Stimulated activated memory B cell treated with anti-CD40 and anti-IgM and Interleukin-4, amounts not matched to agents 10 μg/mL and 1 μg/mL and 100 μg/mL, for 72 hours (primary cell): ENCODE data around the gene ZNF853.
A peak's percentile ranks its signal among the peaks of the same experiment; 100 is the strongest.

Experiments used
- ATAC-seq: fragments of 150-1000 bp; cut with Tn5 transposase; 2 replicates; pipeline ENCODE4 v1.10.0; 2021
- H3K27ac Mint-ChIP-seq: one replicate; pipeline ENCODE4 v1.8.0; 2022; ENCODE audit warnings: mild to moderate bottlenecking, mixed read lengths
- H3K27me3 Mint-ChIP-seq: one replicate; pipeline ENCODE4 v1.8.0; 2022; ENCODE audit warnings: mixed read lengths
- H3K36me3 Mint-ChIP-seq: one replicate; pipeline ENCODE4 v1.8.0; 2022; ENCODE audit warnings: mixed read lengths
- H3K4me1 Mint-ChIP-seq: one replicate; pipeline ENCODE4 v1.8.0; 2022; ENCODE audit warnings: mixed read lengths
- H3K4me3 Mint-ChIP-seq: one replicate; pipeline ENCODE4 v1.8.0; 2022; ENCODE audit warnings: mild to moderate bottlenecking, moderate library complexity, mixed read lengths
- H3K9me3 Mint-ChIP-seq: one replicate; pipeline ENCODE4 v1.8.0; 2022; ENCODE audit warnings: mixed read lengths

The ZNF853 gene

GRCh38 chr7:6639627-6640026 is 24.2 kb downstream of the ZNF853 start:
- Mint-ChIP-seq H3K4me1 (peaks cover 47% of the 10 kb centered on the region), H3K9me3 (peaks cover 3% of the 10 kb centered on the region), H3K4me3 (no peak overlapping the region), H3K36me3 (peaks cover 46% of the 10 kb centered on the region), H3K27me3 (no peaks in the 10 kb centered on the region), H3K27ac (peak overlapping the region; percentile 57)
- ATAC-seq: no peak

GRCh38 chr7:6640246-6640721 is 24.9 kb downstream of the ZNF853 start:
- peaks cover 47% of the 10 kb centered on the region for H3K4me1 Mint-ChIP-seq
- ATAC-seq: no peak
- peak overlapping the region; percentile 57 for H3K27ac Mint-ChIP-seq
- H3K9me3 Mint-ChIP-seq: peaks cover 3% of the 10 kb centered on the region
- peaks cover 52% of the 10 kb centered on the region for H3K36me3 Mint-ChIP-seq
- H3K4me3 Mint-ChIP-seq: no peak overlapping the region
- no peaks in the 10 kb centered on the region for H3K27me3 Mint-ChIP-seq

- peak overlapping the region; percentile 17 for H3K27ac Mint-ChIP-seq
- peaks cover 63% of the 10 kb centered on the region for H3K36me3 Mint-ChIP-seq
- no peaks in the 10 kb centered on the region for H3K27me3 Mint-ChIP-seq
- H3K4me3 Mint-ChIP-seq: no peak overlapping the region
- no peak for ATAC-seq
- peaks cover 3% of the 10 kb centered on the region for H3K9me3 Mint-ChIP-seq
- peaks cover 42% of the 10 kb centered on the region for H3K4me1 Mint-ChIP-seq
Observed at GRCh38 chr7:6641305-6642035, 26.1 kb downstream of the ZNF853 start.

- H3K36me3 Mint-ChIP-seq: peaks cover 72% of the 10 kb centered on the region
- H3K27ac Mint-ChIP-seq: peak overlapping the region; percentile 17
- peaks cover 3% of the 10 kb centered on the region for H3K9me3 Mint-ChIP-seq
- H3K27me3 Mint-ChIP-seq: no peaks in the 10 kb centered on the region
- no peak overlapping the region for H3K4me3 Mint-ChIP-seq
- ATAC-seq: no peak
- peaks cover 41% of the 10 kb centered on the region for H3K4me1 Mint-ChIP-seq
Observed at GRCh38 chr7:6642239-6642839, 26.9 kb downstream of the ZNF853 start.

- H3K4me1 Mint-ChIP-seq: peaks cover 36% of the 10 kb centered on the region
- peaks cover 3% of the 10 kb centered on the region for H3K9me3 Mint-ChIP-seq
- H3K4me3 Mint-ChIP-seq: no peak overlapping the region
- peaks cover 79% of the 10 kb centered on the region for H3K36me3 Mint-ChIP-seq
- H3K27me3 Mint-ChIP-seq: no peaks in the 10 kb centered on the region
- ATAC-seq: no peak
- H3K27ac Mint-ChIP-seq: no peak overlapping the region
Observed at GRCh38 chr7:6642861-6643640, 27.6 kb downstream of the ZNF853 start.

GRCh38 chr7:6643915-6644625 is 28.7 kb downstream of the ZNF853 start:
- Mint-ChIP-seq H3K4me1 (peaks cover 25% of the 10 kb centered on the region), H3K36me3 (peaks cover 87% of the 10 kb centered on the region), H3K27me3 (no peaks in the 10 kb centered on the region), H3K27ac (no peak overlapping the region), H3K9me3 (peaks cover 2% of the 10 kb centered on the region), H3K4me3 (no peak overlapping the region)
- peak; percentile 18 for ATAC-seq

GRCh38 chr7:6644728-6645127 is 29.3 kb downstream of the ZNF853 start:
- peaks cover 19% of the 10 kb centered on the region for H3K4me1 Mint-ChIP-seq
- H3K27me3 Mint-ChIP-seq: no peaks in the 10 kb centered on the region
- H3K36me3 Mint-ChIP-seq: peaks cover 84% of the 10 kb centered on the region
- H3K4me3 Mint-ChIP-seq: no peak overlapping the region
- no peak overlapping the region for H3K27ac Mint-ChIP-seq
- no peaks in the 10 kb centered on the region for H3K9me3 Mint-ChIP-seq
- no peak for ATAC-seq

- H3K36me3 Mint-ChIP-seq: peaks cover 92% of the 10 kb centered on the region
- H3K27ac Mint-ChIP-seq: no peak overlapping the region
- no peaks in the 10 kb centered on the region for H3K9me3 Mint-ChIP-seq
- no peak overlapping the region for H3K4me3 Mint-ChIP-seq
- no peak for ATAC-seq
- peaks cover 7% of the 10 kb centered on the region for H3K4me1 Mint-ChIP-seq
- no peaks in the 10 kb centered on the region for H3K27me3 Mint-ChIP-seq
Observed at GRCh38 chr7:6646465-6646864, 31.1 kb downstream of the ZNF853 start.

- Mint-ChIP-seq H3K27ac (no peak overlapping the region), H3K36me3 (peaks cover 92% of the 10 kb centered on the region), H3K4me1 (peaks cover under 1% of the 10 kb centered on the region), H3K9me3 (no peaks in the 10 kb centered on the region), H3K27me3 (no peaks in the 10 kb centered on the region), H3K4me3 (no peak overlapping the region)
- no peak for ATAC-seq
Observed at GRCh38 chr7:6647080-6647479, 31.7 kb downstream of the ZNF853 start.

- H3K36me3 Mint-ChIP-seq: peaks cover 91% of the 10 kb centered on the region
- no peak for ATAC-seq
- no peaks in the 10 kb centered on the region for H3K9me3 Mint-ChIP-seq
- H3K4me1 Mint-ChIP-seq: no peaks in the 10 kb centered on the region
- no peak overlapping the region for H3K27ac Mint-ChIP-seq
- H3K4me3 Mint-ChIP-seq: no peak overlapping the region
- H3K27me3 Mint-ChIP-seq: no peaks in the 10 kb centered on the region
Observed at GRCh38 chr7:6647541-6647940, 32.1 kb downstream of the ZNF853 start.

- Mint-ChIP-seq H3K27me3 (no peaks in the 10 kb centered on the region), H3K4me3 (no peak overlapping the region), H3K36me3 (peaks cover 87% of the 10 kb centered on the region), H3K27ac (no peak overlapping the region), H3K9me3 (no peaks in the 10 kb centered on the region), H3K4me1 (no peaks in the 10 kb centered on the region)
- no peak for ATAC-seq
Observed at GRCh38 chr7:6648066-6648814, 32.8 kb downstream of the ZNF853 start.

- no peak overlapping the region for H3K27ac Mint-ChIP-seq
- no peaks in the 10 kb centered on the region for H3K27me3 Mint-ChIP-seq
- ATAC-seq: no peak
- H3K36me3 Mint-ChIP-seq: peaks cover 82% of the 10 kb centered on the region
- H3K9me3 Mint-ChIP-seq: no peaks in the 10 kb centered on the region
- no peak overlapping the region for H3K4me3 Mint-ChIP-seq
- no peaks in the 10 kb centered on the region for H3K4me1 Mint-ChIP-seq
Observed at GRCh38 chr7:6648815-6649104, 33.4 kb downstream of the ZNF853 start.

GRCh38 chr7:6649241-6649961 is 34.0 kb downstream of the ZNF853 start:
- peaks cover 76% of the 10 kb centered on the region for H3K36me3 Mint-ChIP-seq
- ATAC-seq: no peak
- H3K4me3 Mint-ChIP-seq: no peak overlapping the region

GRCh38 chr7:6650086-6650485 is 34.7 kb downstream of the ZNF853 start:
- Mint-ChIP-seq H3K36me3 (peaks cover 75% of the 10 kb centered on the region), H3K4me1 (no peaks in the 10 kb centered on the region), H3K9me3 (no peaks in the 10 kb centered on the region), H3K4me3 (no peak overlapping the region), H3K27me3 (no peaks in the 10 kb centered on the region), H3K27ac (no peak overlapping the region)
- no peak for ATAC-seq

More at GRCh38 chr7:6649241-6649961, 34.0 kb downstream of the ZNF853 start:
- no peaks in the 10 kb centered on the region for H3K27me3 Mint-ChIP-seq
- no peak overlapping the region for H3K27ac Mint-ChIP-seq
- no peaks in the 10 kb centered on the region for H3K4me1 Mint-ChIP-seq
- H3K9me3 Mint-ChIP-seq: no peaks in the 10 kb centered on the region
